ENCODE data around the gene MAP1LC3B.

Gene MAP1LC3B

GRCh38 chr16:87411375-87412271 lies 19.5 kb downstream of the MAP1LC3B start:
- DNase-seq: no peak

GRCh38 chr16:87412371-87412995 lies 20.3 kb downstream of the MAP1LC3B start:
- no peak for DNase-seq

GRCh38 chr16:87412996-87413421 lies 20.9 kb downstream of the MAP1LC3B start:
- no peak for DNase-seq

GRCh38 chr16:87414251-87414680 lies 22.1 kb downstream of the MAP1LC3B start:
- DNase-seq: no peak

GRCh38 chr16:87415441-87415840 lies 23.3 kb downstream of the MAP1LC3B start:
- DNase-seq: no peak

GRCh38 chr16:87416826-87417527 lies 24.8 kb downstream of the MAP1LC3B start:
- DNase-seq: peak in 1 of 4 experiments; percentile 21

- no peak for DNase-seq
Measured at GRCh38 chr16:87417528-87417910, 25.4 kb downstream of the MAP1LC3B start.

GRCh38 chr16:87418216-87418615 lies 26.1 kb downstream of the MAP1LC3B start:
- DNase-seq: no peak

GRCh38 chr16:87418644-87419043 lies 26.5 kb downstream of the MAP1LC3B start:
- no peak for DNase-seq

GRCh38 chr16:87420026-87421002 lies 28.2 kb downstream of the MAP1LC3B start:
- no peak for DNase-seq

GRCh38 chr16:87421003-87421912 lies 29.1 kb downstream of the MAP1LC3B start:
- no peak for DNase-seq

GRCh38 chr16:87422106-87422505 lies 30.0 kb downstream of the MAP1LC3B start:
- no peak for DNase-seq

GRCh38 chr16:87423429-87423828 lies 31.3 kb downstream of the MAP1LC3B start:
- DNase-seq: no peak

GRCh38 chr16:87424266-87424665 lies 32.1 kb downstream of the MAP1LC3B start:
- DNase-seq: no peak

- no peak for DNase-seq
Measured at GRCh38 chr16:87425941-87426340, 33.8 kb downstream of the MAP1LC3B start.

GRCh38 chr16:87426423-87427215 lies 34.5 kb downstream of the MAP1LC3B start:
- no peak for DNase-seq

- no peak for DNase-seq
Measured at GRCh38 chr16:87431926-87432325, 39.8 kb downstream of the MAP1LC3B start.

GRCh38 chr16:87432330-87432915 lies 40.3 kb downstream of the MAP1LC3B start:
- no peak for DNase-seq

- no peak for DNase-seq
Measured at GRCh38 chr16:87434146-87434667, 42.1 kb downstream of the MAP1LC3B start.

Measured in activated naive CD4-positive, alpha-beta T cell (primary cell).